ENCODE results near the gene CASP2.

CASP2 gene

GRCh38 chr7:143243111-143243510, 45.0 kb upstream of the CASP2 start:
- TF ChIP-seq, protein P1, sequence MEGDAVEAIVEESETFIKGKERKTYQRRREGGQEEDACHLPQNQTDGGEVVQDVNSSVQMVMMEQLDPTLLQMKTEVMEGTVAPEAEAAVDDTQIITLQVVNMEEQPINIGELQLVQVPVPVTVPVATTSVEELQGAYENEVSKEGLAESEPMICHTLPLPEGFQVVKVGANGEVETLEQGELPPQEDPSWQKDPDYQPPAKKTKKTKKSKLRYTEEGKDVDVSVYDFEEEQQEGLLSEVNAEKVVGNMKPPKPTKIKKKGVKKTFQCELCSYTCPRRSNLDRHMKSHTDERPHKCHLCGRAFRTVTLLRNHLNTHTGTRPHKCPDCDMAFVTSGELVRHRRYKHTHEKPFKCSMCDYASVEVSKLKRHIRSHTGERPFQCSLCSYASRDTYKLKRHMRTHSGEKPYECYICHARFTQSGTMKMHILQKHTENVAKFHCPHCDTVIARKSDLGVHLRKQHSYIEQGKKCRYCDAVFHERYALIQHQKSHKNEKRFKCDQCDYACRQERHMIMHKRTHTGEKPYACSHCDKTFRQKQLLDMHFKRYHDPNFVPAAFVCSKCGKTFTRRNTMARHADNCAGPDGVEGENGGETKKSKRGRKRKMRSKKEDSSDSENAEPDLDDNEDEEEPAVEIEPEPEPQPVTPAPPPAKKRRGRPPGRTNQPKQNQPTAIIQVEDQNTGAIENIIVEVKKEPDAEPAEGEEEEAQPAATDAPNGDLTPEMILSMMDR (IDR thresholded peaks at IDR 0.05), result no peak
- no peak overlapping the region for H2AFZ ChIP-seq
- H3K27me3 ChIP-seq (ENCODE audit: control insufficient read depth, insufficient read depth, low read length), result no peaks in the 10 kb centered on the region
- no peak overlapping the region for H3K9ac ChIP-seq
- H3K36me3 ChIP-seq (ENCODE audit: control insufficient read depth, insufficient read depth, low read length), result no peaks in the 10 kb centered on the region
- no peak overlapping the region for H3K4me3 ChIP-seq (ENCODE audit: low read depth, low read length)
- H3K79me2 ChIP-seq, result no peaks in the 10 kb centered on the region
- H3K4me1 ChIP-seq, result no peaks in the 10 kb centered on the region
- H3K27ac ChIP-seq, result no peak overlapping the region
- H3K4me2 ChIP-seq (ENCODE audit: low read length), result no peak overlapping the region
- H3K9me3 ChIP-seq (ENCODE audit: control insufficient read depth, low read length), result no peaks in the 10 kb centered on the region

- H3K9ac ChIP-seq, result no peak overlapping the region
- no peaks in the 10 kb centered on the region for H3K36me3 ChIP-seq (ENCODE audit: control insufficient read depth, insufficient read depth, low read length)
- no peaks in the 10 kb centered on the region for H3K4me1 ChIP-seq
- no peaks in the 10 kb centered on the region for H3K79me2 ChIP-seq
- H2AFZ ChIP-seq, result no peak overlapping the region
- H3K27ac ChIP-seq, result no peak overlapping the region
- TF ChIP-seq, protein P1 (IDR thresholded peaks at IDR 0.05), result no peak
- no peaks in the 10 kb centered on the region for H3K27me3 ChIP-seq (ENCODE audit: control insufficient read depth, insufficient read depth, low read length)
- H3K4me2 ChIP-seq (ENCODE audit: low read length), result no peak overlapping the region
- no peak overlapping the region for H3K4me3 ChIP-seq (ENCODE audit: low read depth, low read length)
- H3K9me3 ChIP-seq (ENCODE audit: control insufficient read depth, low read length), result no peaks in the 10 kb centered on the region
Measured at GRCh38 chr7:143243614-143244013, 44.5 kb upstream of the CASP2 start.

GRCh38 chr7:143244321-143244720, 43.8 kb upstream of the CASP2 start:
- TF ChIP-seq, protein P1 (IDR thresholded peaks at IDR 0.05), result no peak
- H3K4me3 ChIP-seq (ENCODE audit: low read depth, low read length), result no peak overlapping the region
- H3K9me3 ChIP-seq (ENCODE audit: control insufficient read depth, low read length), result no peaks in the 10 kb centered on the region
- no peaks in the 10 kb centered on the region for H3K27me3 ChIP-seq (ENCODE audit: control insufficient read depth, insufficient read depth, low read length)
- no peak overlapping the region for H3K9ac ChIP-seq
- H2AFZ ChIP-seq, result no peak overlapping the region
- H3K79me2 ChIP-seq, result no peaks in the 10 kb centered on the region
- H3K4me1 ChIP-seq, result no peaks in the 10 kb centered on the region
- H3K27ac ChIP-seq, result no peak overlapping the region
- no peaks in the 10 kb centered on the region for H3K36me3 ChIP-seq (ENCODE audit: control insufficient read depth, insufficient read depth, low read length)
- no peak overlapping the region for H3K4me2 ChIP-seq (ENCODE audit: low read length)

DNA sequence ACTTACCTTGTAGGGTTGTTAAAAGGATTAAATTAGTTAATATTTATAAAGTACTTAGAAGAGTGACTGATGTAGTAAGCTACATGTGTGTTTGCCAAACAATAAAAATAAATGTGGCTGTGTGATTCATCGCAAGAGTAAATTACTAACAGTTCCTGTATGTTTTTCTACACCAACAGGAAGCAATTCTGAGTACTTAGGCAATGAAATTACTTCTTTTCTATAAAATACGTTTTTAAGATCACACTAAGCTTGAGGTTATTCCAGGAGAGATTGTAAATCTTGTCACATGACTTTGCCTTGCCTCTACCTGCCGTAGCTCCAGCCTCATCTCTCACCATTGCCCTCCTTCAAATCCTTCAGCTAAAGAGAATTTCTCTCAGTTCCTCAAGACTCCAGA, 43.0 kb upstream of the CASP2 start:
- Histone ChIP-seq H3K9ac (no peak overlapping the region), H3K27ac (no peak overlapping the region), H3K4me2 (ENCODE audit: low read length) (no peak overlapping the region), H3K36me3 (ENCODE audit: control insufficient read depth, insufficient read depth, low read length) (no peaks in the 10 kb centered on the region), H3K4me1 (no peaks in the 10 kb centered on the region), H3K9me3 (ENCODE audit: control insufficient read depth, low read length) (no peaks in the 10 kb centered on the region), H3K79me2 (no peaks in the 10 kb centered on the region), H3K27me3 (ENCODE audit: control insufficient read depth, insufficient read depth, low read length) (no peaks in the 10 kb centered on the region), H3K4me3 (ENCODE audit: low read depth, low read length) (no peak overlapping the region), H2AFZ (no peak overlapping the region)
- TF ChIP-seq, protein P1 (IDR thresholded peaks at IDR 0.05), result no peak

- no peaks in the 10 kb centered on the region for H3K27me3 ChIP-seq (ENCODE audit: control insufficient read depth, insufficient read depth, low read length)
- no peak overlapping the region for H3K4me3 ChIP-seq (ENCODE audit: low read depth, low read length)
- TF ChIP-seq, protein P1 (IDR thresholded peaks at IDR 0.05), result no peak
- H3K9ac ChIP-seq, result no peak overlapping the region
- H3K4me1 ChIP-seq, result no peaks in the 10 kb centered on the region
- H3K79me2 ChIP-seq, result no peaks in the 10 kb centered on the region
- H3K27ac ChIP-seq, result no peak overlapping the region
- H3K4me2 ChIP-seq (ENCODE audit: low read length), result no peak overlapping the region
- H3K36me3 ChIP-seq (ENCODE audit: control insufficient read depth, insufficient read depth, low read length), result no peaks in the 10 kb centered on the region
- H3K9me3 ChIP-seq (ENCODE audit: control insufficient read depth, low read length), result no peaks in the 10 kb centered on the region
- H2AFZ ChIP-seq, result no peak overlapping the region
Measured at GRCh38 chr7:143247372-143247771, 40.8 kb upstream of the CASP2 start.
